ENCODE measurements around the gene CHURC1.

DNA sequence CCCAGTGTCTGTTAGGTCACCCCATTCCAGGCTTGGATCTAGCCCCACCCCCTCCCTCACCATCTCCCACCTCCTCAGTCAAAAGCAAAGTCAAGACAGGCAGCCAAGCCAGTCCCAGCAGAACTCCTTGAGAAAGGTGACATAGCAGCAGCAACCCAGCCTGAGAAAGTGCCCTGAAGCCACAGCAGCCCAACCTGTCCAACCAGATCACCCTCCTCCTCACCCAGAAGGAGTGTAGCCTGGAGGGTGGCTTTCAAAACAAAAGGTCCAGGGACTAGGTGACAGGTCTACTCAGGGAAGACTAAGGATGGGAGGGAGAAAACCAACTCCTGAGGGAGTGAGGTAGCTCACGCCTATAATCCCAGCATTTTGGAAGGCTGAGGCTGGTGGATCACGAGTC, 52.7 kb downstream of the CHURC1 start:
- no peak for TF ChIP-seq MXI1 (IDR thresholded peaks at IDR 0.05; ENCODE audit: low read depth, low read length)
- TF ChIP-seq, protein P1, sequence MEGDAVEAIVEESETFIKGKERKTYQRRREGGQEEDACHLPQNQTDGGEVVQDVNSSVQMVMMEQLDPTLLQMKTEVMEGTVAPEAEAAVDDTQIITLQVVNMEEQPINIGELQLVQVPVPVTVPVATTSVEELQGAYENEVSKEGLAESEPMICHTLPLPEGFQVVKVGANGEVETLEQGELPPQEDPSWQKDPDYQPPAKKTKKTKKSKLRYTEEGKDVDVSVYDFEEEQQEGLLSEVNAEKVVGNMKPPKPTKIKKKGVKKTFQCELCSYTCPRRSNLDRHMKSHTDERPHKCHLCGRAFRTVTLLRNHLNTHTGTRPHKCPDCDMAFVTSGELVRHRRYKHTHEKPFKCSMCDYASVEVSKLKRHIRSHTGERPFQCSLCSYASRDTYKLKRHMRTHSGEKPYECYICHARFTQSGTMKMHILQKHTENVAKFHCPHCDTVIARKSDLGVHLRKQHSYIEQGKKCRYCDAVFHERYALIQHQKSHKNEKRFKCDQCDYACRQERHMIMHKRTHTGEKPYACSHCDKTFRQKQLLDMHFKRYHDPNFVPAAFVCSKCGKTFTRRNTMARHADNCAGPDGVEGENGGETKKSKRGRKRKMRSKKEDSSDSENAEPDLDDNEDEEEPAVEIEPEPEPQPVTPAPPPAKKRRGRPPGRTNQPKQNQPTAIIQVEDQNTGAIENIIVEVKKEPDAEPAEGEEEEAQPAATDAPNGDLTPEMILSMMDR (IDR thresholded peaks at IDR 0.05), result no peak
- no peak for TF ChIP-seq POLR2AphosphoS5 (IDR thresholded peaks at IDR 0.05; ENCODE audit: low read depth, low read length)
- no peak for TF ChIP-seq SIN3A (IDR thresholded peaks at IDR 0.05; ENCODE audit: borderline replicate concordance, low read depth, low read length)
- TF ChIP-seq EZH2phosphoT487 (IDR thresholded peaks at IDR 0.05; ENCODE audit: borderline replicate concordance, low read depth), result no peak
- TF ChIP-seq JUND (IDR thresholded peaks at IDR 0.05), result no peak
- TF ChIP-seq GABPA (IDR thresholded peaks at IDR 0.05; ENCODE audit: low read depth), result no peak
- TF ChIP-seq TEAD4 (IDR thresholded peaks at IDR 0.05; ENCODE audit: borderline replicate concordance, insufficient read depth), result no peak
- TF ChIP-seq EP300 (IDR thresholded peaks at IDR 0.05; ENCODE audit: borderline replicate concordance in 1 of 2, low read depth in 1 of 2, low read length in 1 of 2), result no peak
- TF ChIP-seq NRF1 (IDR thresholded peaks at IDR 0.05; ENCODE audit: low read depth, low read length), result no peak
- no peak for TF ChIP-seq TCF12 (IDR thresholded peaks at IDR 0.05)
- TF ChIP-seq, protein P2, sequence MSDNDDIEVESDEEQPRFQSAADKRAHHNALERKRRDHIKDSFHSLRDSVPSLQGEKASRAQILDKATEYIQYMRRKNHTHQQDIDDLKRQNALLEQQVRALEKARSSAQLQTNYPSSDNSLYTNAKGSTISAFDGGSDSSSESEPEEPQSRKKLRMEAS (IDR thresholded peaks at IDR 0.05; ENCODE audit: low read depth), result no peak

Measured in SK-N-SH (cell line).